HG02763 (cell line): ENCODE measurements around the gene TMEM238L.

Experiments
- ATAC-seq: cut with Tn5 transposase; IDR thresholded peaks from one replicate; pipeline ENCODE4 v1.9.1; 2021; ENCODE audit warnings: mild to moderate bottlenecking, moderate library complexity; ENCODE audit not compliant: unreplicated experiment

Gene TMEM238L

GRCh38 chr17:10805911-10806310 is 2.0 kb upstream of the TMEM238L start:
- ATAC-seq, result no peak

- no peak for ATAC-seq
Measured at GRCh38 chr17:10804546-10804945, 647 bp upstream of the TMEM238L start.

GRCh38 chr17:10803350-10803749 is 549 bp downstream of the TMEM238L start:
- ATAC-seq, result no peak

GRCh38 chr17:10802496-10803284 is 1.2 kb downstream of the TMEM238L start:
- no peak for ATAC-seq

- ATAC-seq, result no peak
Measured at GRCh38 chr17:10799407-10799806, 4.5 kb downstream of the TMEM238L start.

GRCh38 chr17:10798910-10799309 is 5.0 kb downstream of the TMEM238L start:
- no peak for ATAC-seq

- ATAC-seq, result no peak
Measured at GRCh38 chr17:10798332-10798749, 5.6 kb downstream of the TMEM238L start.

GRCh38 chr17:10797476-10798328 is 6.2 kb downstream of the TMEM238L start:
- no peak for ATAC-seq

GRCh38 chr17:10793816-10794215 is 10.1 kb downstream of the TMEM238L start:
- no peak for ATAC-seq

- no peak for ATAC-seq
Measured at GRCh38 chr17:10793256-10793655, 10.6 kb downstream of the TMEM238L start.

GRCh38 chr17:10792151-10792550 is 11.7 kb downstream of the TMEM238L start:
- ATAC-seq, result no peak

- no peak for ATAC-seq
Measured at GRCh38 chr17:10790491-10791401, 13.2 kb downstream of the TMEM238L start.

GRCh38 chr17:10789694-10790271 is 14.1 kb downstream of the TMEM238L start:
- no peak for ATAC-seq

GRCh38 chr17:10787306-10788045 is 16.4 kb downstream of the TMEM238L start:
- no peak for ATAC-seq

GRCh38 chr17:10785295-10785694 is 18.6 kb downstream of the TMEM238L start:
- no peak for ATAC-seq

GRCh38 chr17:10779609-10780008 is 24.3 kb downstream of the TMEM238L start:
- ATAC-seq, result no peak

- ATAC-seq, result no peak
Measured at GRCh38 chr17:10777890-10778289, 26.0 kb downstream of the TMEM238L start.

- no peak for ATAC-seq
Measured at GRCh38 chr17:10777131-10777807, 26.6 kb downstream of the TMEM238L start.

GRCh38 chr17:10776381-10776780 is 27.5 kb downstream of the TMEM238L start:
- ATAC-seq, result no peak
